Ureter (tissue), 1 donor: Measurements from ENCODE around the gene PLEK2. TPM values are rescaled to one million over a fixed set of nuclear protein-coding genes. Genes with fewer than 3 reads are reported as not detected.

Experiments used
- DNase-seq: peaks from one replicate; pipeline ENCODE4 v3.0.0-alpha.2; 2020; ENCODE audit warnings: low spot score
- total RNA-seq: library from RNA; stranded (reverse); gene quantifications from one replicate; pipeline ENCODE4 v1.2.4, GENCODE V29; 2023
- donor health status: DM: yes; HTN: yes; CAD: no.

Gene PLEK2
- total RNA-seq, 1 donor from 2014 or later = 21.7 TPM

DNA sequence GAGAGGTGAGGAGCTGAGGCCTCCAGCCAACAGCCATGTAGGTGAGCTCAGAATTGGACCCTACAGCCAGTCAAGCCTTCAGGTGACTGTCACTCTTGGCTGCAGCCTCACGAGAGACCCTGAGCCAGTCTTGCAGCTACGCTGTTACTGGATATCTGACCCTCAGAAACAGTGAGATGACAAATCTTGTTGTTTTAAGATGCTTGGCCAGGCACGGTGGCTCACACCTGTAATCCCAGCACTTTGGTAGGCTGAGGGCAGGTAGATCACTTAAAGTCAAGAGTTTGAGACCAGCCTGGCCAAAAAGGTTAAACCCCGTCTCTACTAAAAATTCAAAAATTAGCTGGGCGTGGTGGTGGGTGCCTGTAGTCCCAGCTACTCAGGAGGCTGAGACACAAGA, 6.2 kb downstream of the PLEK2 start:
- no peak for DNase-seq

DNA sequence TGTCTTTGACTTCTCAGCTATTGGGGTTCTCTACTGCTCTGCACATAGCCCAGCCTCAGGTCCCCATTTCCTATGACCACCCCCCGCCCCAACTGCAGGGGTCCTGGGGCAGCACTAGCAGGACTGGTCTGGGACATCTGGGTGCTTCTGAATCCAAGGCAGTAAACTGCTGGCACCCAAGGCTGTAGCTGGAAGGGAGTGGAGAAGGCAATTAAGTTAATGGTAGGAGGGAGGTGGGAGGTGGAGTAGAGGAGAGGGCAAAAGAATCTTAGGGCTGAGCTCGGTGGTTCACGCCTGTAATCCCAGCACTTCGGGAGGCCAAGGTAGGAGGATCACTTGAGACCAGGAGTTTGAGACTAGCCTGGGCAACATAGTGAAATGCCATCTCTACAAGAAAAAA, 11.5 kb downstream of the PLEK2 start:
- no peak for DNase-seq

DNA sequence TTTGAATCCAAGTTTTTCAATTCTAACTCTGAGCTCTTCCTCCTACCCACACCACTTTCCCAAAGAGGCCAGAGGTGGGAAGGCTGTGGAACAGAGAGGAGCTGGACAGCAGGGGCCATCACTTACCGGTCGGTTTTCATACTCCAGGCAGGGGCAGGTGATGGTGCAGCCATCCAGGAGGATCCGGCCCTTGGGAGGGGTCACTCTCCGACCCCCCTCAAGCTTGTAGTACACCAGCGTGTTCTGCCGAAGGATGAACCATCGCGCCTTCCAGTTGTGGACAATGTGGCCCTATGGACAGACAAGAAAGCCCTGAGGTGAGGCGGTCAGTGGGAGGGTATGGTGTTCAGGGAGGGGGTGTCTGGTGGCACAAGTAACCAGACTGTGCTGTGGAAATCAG, 14.4 kb downstream of the PLEK2 start:
- no peak for DNase-seq

DNA sequence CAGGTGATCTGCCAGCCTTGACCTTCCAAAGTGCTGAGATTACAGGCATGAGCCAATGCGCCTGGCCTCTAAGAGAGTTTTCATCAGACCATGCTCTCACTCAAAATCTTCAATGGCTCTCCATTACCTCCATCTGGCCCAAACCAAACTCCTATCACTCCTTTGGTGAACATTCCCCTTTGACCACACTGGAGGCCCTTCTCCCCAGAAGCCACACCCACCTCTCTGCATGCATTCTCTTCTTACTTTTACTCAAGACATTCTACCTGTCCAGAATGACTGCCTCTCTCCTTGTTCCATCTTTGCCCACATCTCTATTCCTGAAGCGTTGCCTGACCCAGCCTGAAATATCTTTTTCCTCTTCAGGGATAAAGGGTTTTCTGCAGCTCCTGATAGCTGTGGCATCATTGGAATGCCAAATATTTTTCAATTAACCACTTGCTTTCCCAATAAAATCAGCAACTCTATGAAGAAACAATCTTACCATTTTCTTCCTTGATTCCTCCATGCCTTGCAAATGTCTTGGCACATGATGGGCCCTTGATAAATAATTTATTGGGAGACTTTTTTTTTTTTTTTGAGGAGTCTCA, 15.5 kb downstream of the PLEK2 start:
- DNase-seq = no peak

DNA sequence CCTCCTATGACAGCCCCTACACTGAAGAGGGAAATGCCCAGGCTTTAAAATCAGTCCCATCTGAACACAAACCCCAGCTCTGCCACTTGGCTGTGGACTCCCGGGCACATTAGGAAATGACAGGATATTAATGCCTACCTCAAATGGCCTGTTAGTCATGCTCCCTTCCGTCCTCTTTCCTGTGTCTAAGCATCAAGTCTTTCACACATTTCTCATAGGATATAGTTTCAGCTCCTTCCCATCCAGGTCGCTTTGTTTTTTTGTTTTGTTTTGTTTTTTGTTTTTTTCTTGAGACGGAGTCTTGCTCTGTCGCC, 16.1 kb downstream of the PLEK2 start:
- DNase-seq = no peak

DNA sequence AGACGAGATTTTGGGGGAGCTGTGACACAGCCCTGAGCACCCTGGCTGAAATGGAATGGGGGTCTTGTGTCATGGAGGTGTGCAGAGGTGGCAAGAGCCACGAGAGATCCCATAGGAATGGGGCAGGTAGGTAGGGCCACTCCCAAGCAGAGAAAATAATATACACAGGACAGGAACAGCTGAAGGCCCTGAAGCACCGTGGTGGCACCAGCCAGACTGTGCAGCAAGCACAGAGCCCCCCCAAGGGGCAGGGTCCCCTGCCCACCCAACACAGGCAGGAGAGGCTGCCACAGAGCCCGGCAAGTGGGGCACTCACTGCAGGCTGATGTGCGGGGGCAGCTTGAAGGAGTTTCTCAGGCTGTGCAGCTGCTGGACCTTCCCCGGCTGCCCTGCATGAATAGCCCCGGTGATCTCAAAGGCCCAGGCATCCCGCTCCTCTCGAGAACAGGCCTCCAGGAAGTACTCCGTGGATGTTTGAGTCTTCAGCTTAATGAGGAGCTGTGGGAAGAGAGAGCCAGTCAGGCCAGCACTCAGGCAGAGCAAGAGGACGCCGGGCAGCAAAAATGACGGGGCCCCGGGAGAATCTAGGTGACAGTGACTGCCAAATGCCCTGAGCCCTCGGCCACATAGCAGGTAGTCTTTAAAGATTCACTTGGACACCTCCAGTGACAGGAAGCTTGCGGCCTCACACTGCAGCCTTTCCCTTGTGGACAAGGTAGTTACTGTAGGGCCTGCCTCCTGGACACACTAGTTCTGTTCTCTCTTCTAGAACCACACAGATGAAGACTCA, 16.7 kb downstream of the PLEK2 start:
- DNase-seq = no peak

DNA sequence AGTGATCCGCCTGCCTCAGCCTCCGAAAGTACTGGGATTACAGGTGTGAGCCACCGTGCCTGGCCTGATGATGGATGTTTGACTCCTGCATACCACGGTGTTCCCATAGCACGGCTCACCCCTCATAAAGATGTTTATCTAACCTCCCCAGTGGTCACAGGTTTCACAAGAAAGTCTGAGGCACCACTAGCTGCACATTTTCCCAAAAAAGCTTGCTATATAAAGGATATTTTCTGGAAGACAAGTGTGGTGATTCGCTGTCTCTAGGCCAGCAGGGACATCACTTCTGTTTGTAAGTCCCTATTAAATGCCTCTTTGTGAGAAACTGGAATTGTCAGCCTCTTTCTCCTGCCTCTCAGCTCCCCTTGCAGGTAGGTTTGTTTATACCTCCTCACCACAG, 18.3 kb downstream of the PLEK2 start:
- DNase-seq = no peak

DNA sequence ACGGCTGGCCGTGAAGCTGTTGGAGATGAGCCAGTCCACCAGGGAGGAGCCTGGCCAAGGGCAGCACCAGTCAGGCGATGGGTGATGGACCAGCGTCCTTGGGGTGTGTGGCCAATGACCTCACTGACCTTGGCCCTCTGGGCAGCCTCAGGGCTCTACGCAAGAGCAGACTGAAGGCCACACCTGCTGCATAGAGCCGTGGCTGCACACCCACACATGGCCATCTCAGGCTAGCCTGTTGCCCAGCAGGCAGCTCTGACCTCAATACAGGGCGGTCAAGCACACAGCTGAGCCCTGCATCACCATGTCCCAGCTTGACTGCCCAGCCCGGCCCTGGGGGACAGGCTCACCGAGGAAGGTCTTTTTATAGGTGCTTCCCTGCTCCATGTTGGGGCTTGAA, 19.2 kb downstream of the PLEK2 start:
- no peak for DNase-seq

DNA sequence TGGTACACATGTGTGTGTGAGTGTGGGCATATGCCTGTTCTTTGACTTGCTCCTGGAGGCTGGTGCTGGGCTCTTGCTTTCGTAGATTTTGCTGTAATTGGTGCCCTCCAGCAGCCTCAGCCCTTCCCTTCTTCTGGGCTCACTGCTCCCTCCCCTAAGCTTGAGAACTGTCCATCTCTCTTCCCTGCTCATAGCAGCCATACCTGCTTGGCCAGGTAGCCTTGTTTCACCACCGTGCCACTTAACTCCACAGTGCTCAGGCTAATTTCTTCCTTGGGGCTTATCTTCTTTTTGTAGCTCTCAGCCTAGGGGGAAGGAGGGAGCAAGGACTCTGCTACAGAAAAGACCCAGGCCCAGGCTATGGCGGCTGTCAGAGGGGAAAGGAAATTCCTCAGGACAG, 19.8 kb downstream of the PLEK2 start:
- DNase-seq = no peak

DNA sequence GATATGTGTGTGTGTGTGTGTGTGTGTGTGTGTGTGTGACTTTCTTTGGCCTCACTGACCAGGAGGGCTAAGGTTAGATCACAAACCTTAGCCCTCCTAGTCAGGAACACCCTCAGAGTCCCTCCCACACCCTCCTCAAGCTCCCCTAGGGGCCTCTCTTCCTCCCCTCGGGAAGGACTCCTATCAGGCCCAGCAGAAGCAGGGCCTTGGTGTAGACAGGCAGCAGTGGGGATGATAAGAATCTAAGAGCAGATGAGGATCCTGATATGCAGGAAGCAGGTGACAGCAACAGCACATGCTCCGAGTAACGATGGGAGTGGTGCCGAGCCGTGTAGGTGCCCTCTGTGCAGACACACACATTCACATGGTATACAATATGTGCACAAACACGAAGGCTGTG, 20.7 kb downstream of the PLEK2 start:
- DNase-seq = no peak

DNA sequence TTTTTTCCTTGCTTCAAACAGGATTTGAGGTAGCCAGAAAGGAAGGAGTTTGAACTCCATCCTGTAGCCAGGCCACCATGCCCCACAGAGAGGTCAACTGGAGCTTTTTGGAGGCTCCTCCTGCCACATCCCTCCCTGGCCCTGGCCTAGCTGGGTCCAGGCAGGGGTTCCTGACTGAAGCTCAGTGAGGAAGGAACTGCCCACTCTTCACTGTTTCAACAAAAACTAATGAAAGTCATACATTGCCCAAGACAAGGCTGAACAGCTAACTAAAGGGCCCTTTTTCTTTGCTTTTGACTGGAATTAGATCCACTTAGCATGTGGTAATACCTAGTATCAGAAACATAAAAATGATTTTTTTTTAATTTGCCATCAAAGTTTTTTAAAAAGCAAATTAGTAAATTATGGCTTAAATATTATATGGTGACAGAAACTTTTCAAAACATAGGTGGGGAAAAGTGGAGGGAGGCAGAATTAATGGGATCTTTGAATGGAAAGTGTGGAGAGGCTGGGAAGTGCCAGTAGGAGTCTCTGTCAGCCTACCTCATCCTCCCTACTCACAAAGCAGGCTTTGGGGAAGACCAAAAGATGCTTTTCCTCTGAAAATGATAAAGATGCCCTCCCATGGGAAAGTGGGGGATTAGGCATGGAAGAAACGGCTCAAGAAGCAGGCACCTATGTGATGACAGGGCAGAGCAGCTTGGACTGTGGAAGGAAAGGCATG, 22.0 kb downstream of the PLEK2 start:
- no peak for DNase-seq

DNA sequence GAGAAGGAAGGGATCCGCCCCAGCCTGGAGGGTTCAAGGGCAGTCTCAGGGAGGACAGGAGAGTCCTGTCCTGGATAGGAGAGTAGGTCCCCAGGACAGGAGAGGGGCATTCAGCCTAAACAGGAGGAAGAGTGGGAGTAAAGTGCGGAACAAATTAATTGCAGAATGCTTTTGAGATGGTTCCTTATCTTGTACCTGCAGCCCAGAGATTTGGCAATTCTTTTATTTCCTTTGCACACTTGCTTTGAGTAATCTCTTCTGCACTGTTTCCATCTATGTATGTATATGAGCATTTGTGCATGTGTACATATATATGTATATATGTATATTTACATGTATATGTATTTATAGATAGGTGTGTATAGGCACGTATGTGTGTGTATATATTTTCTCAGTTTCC, 22.7 kb downstream of the PLEK2 start:
- no peak for DNase-seq

DNA sequence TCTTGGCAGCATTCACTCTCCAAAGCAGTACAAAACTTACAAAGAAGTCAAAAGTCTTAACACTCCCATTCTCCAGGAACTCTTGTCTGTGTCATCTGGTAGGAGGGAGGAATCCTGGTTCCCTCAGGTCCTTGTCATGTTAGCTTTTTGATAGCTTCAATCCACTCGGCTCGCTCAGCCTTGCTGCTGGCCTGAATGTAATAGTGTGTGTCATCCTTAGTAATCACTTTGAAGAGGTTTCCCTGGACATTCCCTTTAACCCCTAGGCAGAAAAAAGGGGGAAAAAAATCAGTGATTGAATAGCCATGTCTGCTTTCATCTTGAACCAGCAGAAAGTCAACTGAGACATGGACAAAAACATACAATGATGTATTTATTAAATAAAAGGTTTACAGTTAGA, 24.8 kb downstream of the PLEK2 start:
- DNase-seq = no peak

DNA sequence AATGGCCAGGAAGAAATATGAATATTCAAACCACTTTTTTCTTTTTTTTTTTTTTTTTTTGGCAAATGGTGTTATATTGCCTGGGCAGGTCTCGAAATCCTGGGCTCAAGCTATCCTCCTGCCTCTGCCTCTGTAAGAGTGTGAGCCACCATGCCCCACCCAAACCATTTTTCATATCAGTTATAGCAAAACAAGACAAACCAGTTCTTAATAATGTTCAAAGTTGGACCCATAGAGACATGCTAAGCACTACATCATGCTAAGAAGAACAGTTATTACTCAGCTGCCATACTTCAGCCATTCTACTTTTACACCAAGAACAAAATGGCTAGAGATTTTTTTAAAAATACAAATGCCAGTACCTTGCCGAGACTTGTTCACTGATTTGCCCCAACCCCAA, 26.3 kb downstream of the PLEK2 start:
- DNase-seq = no peak

DNA sequence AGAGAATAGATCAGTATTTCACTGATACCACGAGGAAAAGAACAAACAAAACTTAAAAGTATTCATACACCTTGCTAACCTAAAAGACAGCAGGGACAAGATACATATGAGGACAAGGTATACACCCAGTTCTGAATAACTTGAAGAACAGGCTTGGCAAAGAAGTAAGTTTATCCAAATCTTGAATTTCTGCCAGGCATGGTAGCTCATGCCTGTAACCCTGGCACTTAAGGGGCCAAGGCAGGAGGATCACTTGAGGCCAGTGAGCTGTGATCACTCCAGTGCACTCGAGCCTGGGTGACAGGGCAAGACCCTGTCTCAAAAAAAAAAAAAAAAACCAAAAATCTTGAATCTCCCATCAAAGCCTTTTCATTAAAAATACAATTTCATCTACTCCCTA, 26.8 kb downstream of the PLEK2 start:
- DNase-seq = no peak

DNA sequence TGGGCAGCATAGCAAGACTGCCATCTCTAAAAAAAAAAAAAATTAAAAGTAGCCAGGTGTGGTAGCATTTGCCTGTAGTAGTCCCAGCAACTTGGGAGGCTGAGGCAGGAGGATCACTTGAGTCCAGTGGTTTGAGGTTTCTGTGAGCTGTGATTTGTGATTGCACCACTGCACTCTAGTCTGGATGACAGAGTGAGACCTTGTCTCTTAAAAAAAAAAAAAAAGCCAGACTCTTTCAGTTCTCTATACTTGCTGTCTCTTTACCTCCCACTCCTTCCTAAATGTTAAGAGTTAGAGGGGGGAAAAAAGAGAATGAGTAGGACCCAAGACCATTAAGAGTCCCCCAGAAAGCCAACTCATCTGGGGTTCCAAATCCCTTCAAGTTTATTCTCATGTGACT, 34.0 kb downstream of the PLEK2 start:
- no peak for DNase-seq

DNA sequence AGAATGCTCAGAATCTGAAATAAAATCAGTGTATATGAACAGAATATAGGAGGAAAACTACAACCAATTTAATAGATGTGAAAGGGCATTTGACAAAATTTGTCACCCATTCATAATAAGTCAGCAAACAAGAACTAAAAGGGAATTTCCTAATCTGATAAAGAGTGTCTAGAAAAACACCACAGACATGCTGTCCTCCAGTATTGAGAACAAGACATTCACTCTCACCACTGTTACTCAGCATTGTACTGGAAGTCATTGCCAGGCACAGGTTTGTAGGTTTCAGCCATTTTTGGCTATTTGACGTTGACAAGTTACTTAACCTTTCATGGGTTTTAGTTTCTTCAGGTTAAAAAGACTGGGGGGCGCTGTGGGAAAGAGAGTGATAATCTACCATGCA, 38.6 kb downstream of the PLEK2 start:
- DNase-seq = no peak

DNA sequence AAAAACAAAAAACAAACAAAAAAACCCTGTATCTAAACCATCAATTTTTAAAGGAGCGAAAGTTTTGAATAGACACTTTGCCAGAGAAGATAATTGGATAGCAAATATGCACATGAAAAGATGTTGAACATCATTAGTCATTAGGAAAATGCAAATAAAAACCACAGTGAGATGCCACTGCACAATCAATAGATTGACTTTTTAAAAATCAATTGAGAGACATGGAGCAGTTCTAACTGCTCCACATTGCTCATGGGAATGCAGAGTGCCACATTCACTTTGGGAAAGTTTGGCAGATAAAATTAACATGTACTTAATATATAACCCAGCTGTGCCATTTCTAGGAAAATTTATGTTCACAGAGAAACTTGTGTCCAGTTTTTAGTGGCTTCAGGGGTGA, 39.1 kb downstream of the PLEK2 start:
- no peak for DNase-seq

DNA sequence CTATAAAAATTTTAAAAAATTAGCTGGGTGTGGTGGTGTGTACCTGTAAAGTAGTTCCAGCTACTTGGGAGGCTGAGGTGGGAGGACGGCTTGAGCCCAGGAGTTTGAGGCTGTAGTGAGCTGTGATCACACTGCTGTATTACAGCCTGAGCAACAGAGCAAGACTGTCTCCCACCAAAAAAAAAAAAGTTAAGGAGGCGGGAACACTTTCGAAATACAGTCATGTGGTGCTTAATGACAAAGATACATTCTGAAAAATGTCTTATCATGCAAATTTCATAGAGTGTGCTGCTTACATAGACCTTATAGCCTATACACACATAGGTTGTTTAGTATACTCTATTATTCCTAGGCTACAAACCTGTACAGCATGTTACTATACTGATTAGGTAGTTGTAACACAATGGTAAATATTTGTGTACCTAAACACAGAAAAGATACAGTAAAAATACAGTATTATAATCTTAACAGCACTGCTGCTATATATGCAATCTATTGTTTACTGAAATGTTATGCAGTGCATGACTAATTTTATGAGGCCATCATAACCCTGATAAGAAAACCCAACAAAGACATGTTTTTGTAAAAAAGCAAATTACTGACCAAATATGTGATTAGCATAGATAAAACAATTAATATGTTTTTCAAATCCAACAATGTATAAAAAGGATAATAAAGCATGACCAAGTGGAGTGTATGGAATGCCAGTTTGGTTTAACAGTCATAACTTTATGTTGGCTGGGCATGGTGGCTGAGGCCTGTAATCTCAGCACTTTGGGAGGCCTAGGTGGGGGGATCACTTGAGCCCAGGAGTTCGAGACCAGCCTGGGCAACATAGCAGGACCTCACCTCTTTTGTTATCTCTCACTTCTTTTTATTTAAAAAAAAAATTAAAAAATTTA, 40.5 kb downstream of the PLEK2 start:
- DNase-seq = no peak

DNA sequence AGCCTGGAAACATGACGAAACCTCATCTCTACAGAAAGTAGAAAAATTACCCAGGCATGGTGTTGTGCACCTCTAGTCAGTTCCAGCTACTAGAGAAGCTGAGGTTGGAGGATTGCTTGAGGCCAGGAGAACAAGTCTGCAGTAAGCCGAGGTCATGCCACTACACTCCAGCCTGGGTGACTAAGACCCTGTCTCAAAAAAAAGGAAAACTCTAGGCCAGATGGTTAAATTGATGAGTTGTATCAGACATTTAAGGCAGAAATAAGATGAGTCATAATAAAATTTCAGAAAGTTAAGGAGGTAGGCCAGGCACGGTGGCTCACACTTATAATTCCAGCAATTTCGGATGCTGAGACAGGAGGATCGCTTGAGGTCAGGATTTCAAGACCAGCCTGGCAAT, 41.1 kb downstream of the PLEK2 start:
- DNase-seq = no peak

DNA sequence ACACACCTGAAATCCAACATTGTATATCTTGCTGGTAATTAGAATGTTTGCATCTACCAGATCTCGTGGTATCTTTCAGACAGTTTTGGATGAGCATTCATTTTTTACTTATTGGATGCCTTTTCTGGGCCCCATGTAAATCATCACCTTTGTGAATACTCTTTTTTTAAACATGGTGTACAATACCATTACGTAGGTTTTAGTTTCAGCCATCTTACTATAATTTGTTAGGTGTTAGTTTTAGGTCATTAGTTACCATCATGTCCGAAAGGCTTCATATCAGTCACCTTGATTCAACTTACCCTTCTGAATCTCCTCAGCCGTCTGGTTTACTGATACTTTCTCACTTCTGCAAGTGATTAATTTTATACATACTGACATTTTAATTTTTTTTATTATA, 46.5 kb downstream of the PLEK2 start:
- no peak for DNase-seq

DNA sequence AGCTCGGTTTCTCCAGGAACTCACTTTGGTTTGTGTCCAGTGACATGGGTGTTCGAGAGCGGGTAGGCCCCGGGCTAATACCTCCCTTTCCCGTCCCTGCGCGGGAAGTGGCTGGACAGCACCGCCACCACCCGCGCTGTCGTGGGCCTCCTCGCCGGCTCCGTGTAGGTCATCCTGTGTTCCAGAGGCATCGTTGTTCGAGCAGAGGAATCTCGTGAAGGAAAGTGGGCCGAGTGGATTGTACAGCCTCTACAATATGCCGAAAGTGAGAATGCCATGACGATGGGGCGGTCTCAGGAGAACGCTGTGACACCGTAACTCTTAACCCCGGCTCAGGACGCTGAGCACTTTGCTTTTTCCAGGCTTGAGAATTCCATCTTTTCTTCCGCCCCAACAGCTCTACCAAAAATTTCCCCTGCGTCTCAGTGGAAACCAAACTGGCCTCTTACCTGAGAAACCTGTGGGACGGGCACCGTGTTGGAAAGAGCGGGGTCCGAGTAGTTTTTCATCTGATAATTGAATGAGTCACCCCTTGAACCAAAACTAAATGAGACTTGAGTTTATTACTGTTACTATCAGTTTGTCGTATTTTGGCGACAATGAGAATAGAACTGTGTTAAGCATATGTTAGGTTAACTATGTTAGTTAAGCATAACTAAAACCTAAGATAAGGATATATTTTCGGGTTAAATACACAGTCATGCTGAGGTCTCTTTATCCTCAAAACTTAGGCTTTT, 51.3 kb downstream of the PLEK2 start:
- no peak for DNase-seq
